Measurements from ENCODE around the gene IGSF5.

Gene IGSF5

DNA sequence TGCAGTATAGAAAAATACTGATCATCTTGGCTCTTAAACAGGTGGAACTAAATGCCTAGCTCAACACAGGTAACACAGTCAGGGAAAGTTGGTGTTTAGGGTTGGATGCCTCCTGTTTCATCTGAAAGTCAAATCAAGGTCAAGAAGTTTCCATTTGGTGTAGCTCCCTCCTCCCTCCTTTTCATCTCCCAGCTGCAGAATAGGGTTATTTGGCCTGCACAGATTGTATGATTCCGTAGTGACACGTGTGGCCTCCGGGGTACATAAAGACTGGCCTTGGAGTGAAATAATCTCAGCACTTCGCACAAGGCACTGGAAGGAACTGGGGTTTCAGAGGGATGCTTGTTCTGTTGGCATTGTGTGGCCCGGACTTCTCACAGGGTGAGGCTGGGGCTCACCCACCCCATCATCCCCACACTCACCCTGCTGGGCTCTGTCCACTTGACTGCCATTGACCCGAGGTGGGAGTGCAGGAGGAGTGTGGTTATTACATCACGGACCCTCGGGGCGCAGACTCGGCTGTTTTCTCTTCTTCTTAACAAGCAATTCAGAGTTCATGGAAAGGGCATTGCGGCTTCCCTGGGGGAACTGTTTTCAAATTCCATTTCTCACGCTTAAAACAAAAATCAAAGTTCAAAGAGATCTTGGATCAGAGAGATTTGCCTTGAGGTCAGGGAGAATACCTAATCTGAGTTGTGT is 18.4 kb downstream of the IGSF5 start:
- no peaks in the 10 kb centered on the region for H3K9me3 Mint-ChIP-seq
- H3K27ac Mint-ChIP-seq: no peak overlapping the region
- no peak overlapping the region for H3K4me3 Mint-ChIP-seq
- no peaks in the 10 kb centered on the region for H3K36me3 Mint-ChIP-seq (ENCODE audit: low read depth)
- H3K27me3 Mint-ChIP-seq: peaks cover 3% of the 10 kb centered on the region
- no peaks in the 10 kb centered on the region for H3K4me1 Mint-ChIP-seq (ENCODE audit: low read depth)
- no peak for DNase-seq

DNA sequence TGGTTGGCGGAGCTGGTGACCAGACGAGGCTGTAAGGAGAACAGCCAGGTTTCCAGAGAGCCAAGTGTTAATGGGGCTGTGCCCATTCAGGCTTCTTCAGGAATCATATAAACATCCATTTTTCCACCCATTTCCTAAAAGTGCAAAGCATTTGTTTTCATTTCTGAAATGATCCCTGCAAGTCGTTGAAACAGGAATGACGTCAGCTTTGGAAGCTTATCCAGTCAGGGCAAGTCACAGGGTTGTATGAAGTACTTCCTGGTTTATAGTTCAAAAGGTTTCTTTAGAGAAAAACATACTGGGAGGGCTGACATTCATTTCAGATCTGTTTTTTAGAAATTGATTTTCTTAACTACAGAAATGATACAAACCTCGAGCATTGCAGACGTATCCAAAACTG is 29.2 kb downstream of the IGSF5 start:
- H3K4me1 Mint-ChIP-seq (ENCODE audit: low read depth): no peaks in the 10 kb centered on the region
- no peak for DNase-seq
- H3K9me3 Mint-ChIP-seq: no peaks in the 10 kb centered on the region
- no peak overlapping the region for H3K27ac Mint-ChIP-seq
- no peaks in the 10 kb centered on the region for H3K36me3 Mint-ChIP-seq (ENCODE audit: low read depth)
- H3K4me3 Mint-ChIP-seq: no peak overlapping the region
- H3K27me3 Mint-ChIP-seq: no peaks in the 10 kb centered on the region

DNA sequence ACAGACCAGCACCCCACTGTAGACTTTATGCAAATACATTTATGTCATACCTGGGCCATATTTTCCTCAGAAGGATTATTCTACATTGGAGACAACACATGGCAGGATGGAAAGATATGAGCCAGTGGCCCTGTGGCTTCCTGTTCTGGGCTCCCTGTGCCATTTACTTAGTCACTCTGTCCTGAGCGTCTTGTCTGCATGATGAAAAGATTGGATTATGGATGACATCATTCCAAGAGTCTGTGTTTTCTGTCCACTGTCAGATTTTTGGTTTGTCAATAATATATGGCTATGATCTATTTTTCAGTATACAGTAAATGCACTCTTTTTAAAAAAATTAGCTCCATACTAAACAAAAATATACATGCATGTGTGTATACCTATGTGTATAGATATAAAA is 30.8 kb downstream of the IGSF5 start:
- H3K9me3 Mint-ChIP-seq: no peaks in the 10 kb centered on the region
- no peaks in the 10 kb centered on the region for H3K36me3 Mint-ChIP-seq (ENCODE audit: low read depth)
- H3K4me1 Mint-ChIP-seq (ENCODE audit: low read depth): no peaks in the 10 kb centered on the region
- DNase-seq: no peak
- H3K27ac Mint-ChIP-seq: no peak overlapping the region
- no peak overlapping the region for H3K4me3 Mint-ChIP-seq
- H3K27me3 Mint-ChIP-seq: no peaks in the 10 kb centered on the region

GRCh38 chr21:39776589-39776988 is 31.6 kb downstream of the IGSF5 start:
- Mint-ChIP-seq H3K27ac (no peak overlapping the region), H3K4me1 (ENCODE audit: low read depth) (no peaks in the 10 kb centered on the region), H3K36me3 (ENCODE audit: low read depth) (no peaks in the 10 kb centered on the region), H3K9me3 (no peaks in the 10 kb centered on the region), H3K4me3 (no peak overlapping the region), H3K27me3 (no peaks in the 10 kb centered on the region)
- no peak for DNase-seq

GRCh38 chr21:39781331-39781730 is 36.3 kb downstream of the IGSF5 start:
- H3K4me1 Mint-ChIP-seq (ENCODE audit: low read depth): no peaks in the 10 kb centered on the region
- no peaks in the 10 kb centered on the region for H3K27me3 Mint-ChIP-seq
- H3K4me3 Mint-ChIP-seq: no peak overlapping the region
- H3K36me3 Mint-ChIP-seq (ENCODE audit: low read depth): no peaks in the 10 kb centered on the region
- no peak overlapping the region for H3K27ac Mint-ChIP-seq
- H3K9me3 Mint-ChIP-seq: no peaks in the 10 kb centered on the region
- DNase-seq: no peak

- H3K9me3 Mint-ChIP-seq: no peaks in the 10 kb centered on the region
- H3K27ac Mint-ChIP-seq: no peak overlapping the region
- no peak overlapping the region for H3K4me3 Mint-ChIP-seq
- H3K36me3 Mint-ChIP-seq (ENCODE audit: low read depth): no peaks in the 10 kb centered on the region
- no peaks in the 10 kb centered on the region for H3K27me3 Mint-ChIP-seq
- DNase-seq: no peak
- H3K4me1 Mint-ChIP-seq (ENCODE audit: low read depth): no peaks in the 10 kb centered on the region
Measured at GRCh38 chr21:39788383-39788782, 43.4 kb downstream of the IGSF5 start.

- Mint-ChIP-seq H3K27me3 (no peaks in the 10 kb centered on the region), H3K4me1 (ENCODE audit: low read depth) (no peaks in the 10 kb centered on the region), H3K4me3 (no peak overlapping the region), H3K36me3 (ENCODE audit: low read depth) (no peaks in the 10 kb centered on the region), H3K27ac (no peak overlapping the region), H3K9me3 (no peaks in the 10 kb centered on the region)
- no peak for DNase-seq
Measured at GRCh38 chr21:39796466-39796865, 51.5 kb downstream of the IGSF5 start.

DNA sequence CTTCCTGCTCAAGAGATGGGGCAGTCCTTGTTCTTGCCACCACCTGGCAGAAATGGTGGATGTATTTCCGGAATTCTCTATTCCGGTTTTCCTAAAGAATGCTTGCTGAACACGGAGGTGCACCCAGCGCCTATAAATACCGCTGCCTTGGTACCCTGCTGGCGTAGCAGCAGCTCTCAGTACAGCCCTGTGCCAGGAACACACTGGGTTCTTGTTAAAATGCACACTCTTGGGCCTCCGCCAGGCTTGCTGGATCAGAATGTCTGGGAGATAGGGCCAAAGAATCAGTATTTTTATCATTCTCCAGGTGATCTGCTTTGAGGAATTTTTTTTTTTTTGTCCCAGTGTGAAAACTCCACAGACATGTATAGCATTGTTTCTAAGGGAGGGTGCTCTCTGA is 54.2 kb downstream of the IGSF5 start:
- Mint-ChIP-seq H3K4me1 (ENCODE audit: low read depth) (no peaks in the 10 kb centered on the region), H3K4me3 (no peak overlapping the region), H3K27me3 (no peaks in the 10 kb centered on the region), H3K36me3 (ENCODE audit: low read depth) (no peaks in the 10 kb centered on the region), H3K27ac (no peak overlapping the region), H3K9me3 (no peaks in the 10 kb centered on the region)
- DNase-seq: no peak

- Mint-ChIP-seq H3K27ac (no peak overlapping the region), H3K27me3 (no peaks in the 10 kb centered on the region), H3K9me3 (no peaks in the 10 kb centered on the region), H3K4me3 (no peak overlapping the region), H3K4me1 (ENCODE audit: low read depth) (no peaks in the 10 kb centered on the region), H3K36me3 (ENCODE audit: low read depth) (no peaks in the 10 kb centered on the region)
- no peak for DNase-seq
Measured at GRCh38 chr21:39800311-39800710, 55.3 kb downstream of the IGSF5 start.

DNA sequence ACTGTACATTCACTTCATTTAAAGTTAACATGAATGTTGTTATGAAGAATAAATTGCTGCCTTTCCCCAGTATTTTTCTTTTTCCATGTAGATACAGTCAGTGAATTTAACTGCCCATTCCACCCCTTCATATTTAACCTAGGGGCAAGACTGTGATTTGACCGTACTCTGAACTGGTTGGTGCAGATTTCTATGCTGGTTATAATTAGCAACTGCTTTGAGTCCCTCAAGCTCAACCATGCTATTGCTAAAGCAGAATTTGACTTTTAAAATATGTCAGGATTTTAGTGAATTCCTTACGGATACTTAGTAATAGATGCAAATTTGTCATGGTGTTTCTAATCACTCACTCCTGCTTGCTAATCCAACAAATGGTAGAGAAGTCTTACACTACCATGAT is 57.2 kb downstream of the IGSF5 start:
- Mint-ChIP-seq H3K9me3 (no peaks in the 10 kb centered on the region), H3K27ac (no peak overlapping the region), H3K4me3 (no peak overlapping the region), H3K4me1 (ENCODE audit: low read depth) (no peaks in the 10 kb centered on the region), H3K36me3 (ENCODE audit: low read depth) (no peaks in the 10 kb centered on the region), H3K27me3 (no peaks in the 10 kb centered on the region)
- DNase-seq: no peak

GRCh38 chr21:39803393-39803792 is 58.4 kb downstream of the IGSF5 start:
- H3K36me3 Mint-ChIP-seq (ENCODE audit: low read depth): no peaks in the 10 kb centered on the region
- no peak overlapping the region for H3K27ac Mint-ChIP-seq
- H3K4me3 Mint-ChIP-seq: no peak overlapping the region
- no peaks in the 10 kb centered on the region for H3K9me3 Mint-ChIP-seq
- no peaks in the 10 kb centered on the region for H3K27me3 Mint-ChIP-seq
- DNase-seq: no peak
- no peaks in the 10 kb centered on the region for H3K4me1 Mint-ChIP-seq (ENCODE audit: low read depth)

DNA sequence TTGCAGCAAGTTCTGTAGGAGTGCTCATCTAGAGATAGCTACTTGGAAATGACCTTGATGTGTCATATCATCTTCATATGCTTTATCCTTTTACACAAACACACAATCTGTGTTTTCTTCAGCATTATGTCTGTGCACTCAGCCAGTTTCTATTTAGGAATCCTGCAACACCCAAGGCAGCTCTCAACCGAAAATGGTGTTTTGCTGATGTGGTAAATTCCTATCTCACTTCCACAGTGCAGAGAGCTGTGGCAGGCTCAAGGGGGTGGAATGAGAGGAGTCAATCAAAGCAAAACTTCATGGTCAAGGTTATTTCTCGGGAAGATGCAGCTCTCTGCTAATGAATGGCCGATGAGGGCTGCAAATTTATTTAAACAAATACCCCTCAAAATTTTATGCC is 59.3 kb downstream of the IGSF5 start:
- Mint-ChIP-seq H3K27ac (no peak overlapping the region), H3K4me1 (ENCODE audit: low read depth) (no peaks in the 10 kb centered on the region), H3K36me3 (ENCODE audit: low read depth) (no peaks in the 10 kb centered on the region), H3K9me3 (no peaks in the 10 kb centered on the region), H3K27me3 (no peaks in the 10 kb centered on the region), H3K4me3 (no peak overlapping the region)
- DNase-seq: no peak

DNA sequence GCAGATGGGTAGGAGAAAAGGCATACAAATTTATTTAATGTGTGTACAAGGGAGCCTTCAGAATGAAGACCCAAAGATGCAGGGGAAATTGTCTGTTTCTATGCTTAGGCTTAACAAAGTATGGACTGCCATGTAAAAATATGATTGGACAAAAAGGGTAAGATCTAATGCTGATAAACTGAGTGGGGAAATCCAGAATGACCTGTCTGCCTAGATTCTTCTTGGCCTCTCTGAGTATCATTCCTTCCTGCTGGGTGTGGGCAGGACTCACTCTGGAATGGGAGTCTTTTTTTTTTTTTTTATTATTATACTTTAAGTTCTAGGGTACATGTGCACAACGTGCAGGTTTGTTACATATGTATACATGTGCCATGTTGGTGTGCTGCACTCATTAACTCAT is 61.0 kb downstream of the IGSF5 start:
- Mint-ChIP-seq H3K27ac (no peak overlapping the region), H3K36me3 (ENCODE audit: low read depth) (no peaks in the 10 kb centered on the region), H3K4me3 (no peak overlapping the region), H3K4me1 (ENCODE audit: low read depth) (no peaks in the 10 kb centered on the region), H3K9me3 (no peaks in the 10 kb centered on the region), H3K27me3 (no peaks in the 10 kb centered on the region)
- DNase-seq: no peak

- Mint-ChIP-seq H3K4me1 (ENCODE audit: low read depth) (no peaks in the 10 kb centered on the region), H3K27me3 (no peaks in the 10 kb centered on the region), H3K27ac (no peak overlapping the region), H3K9me3 (no peaks in the 10 kb centered on the region), H3K4me3 (no peak overlapping the region), H3K36me3 (ENCODE audit: low read depth) (no peaks in the 10 kb centered on the region)
- no peak for DNase-seq
Measured at GRCh38 chr21:39807738-39808137, 62.8 kb downstream of the IGSF5 start.

DNA sequence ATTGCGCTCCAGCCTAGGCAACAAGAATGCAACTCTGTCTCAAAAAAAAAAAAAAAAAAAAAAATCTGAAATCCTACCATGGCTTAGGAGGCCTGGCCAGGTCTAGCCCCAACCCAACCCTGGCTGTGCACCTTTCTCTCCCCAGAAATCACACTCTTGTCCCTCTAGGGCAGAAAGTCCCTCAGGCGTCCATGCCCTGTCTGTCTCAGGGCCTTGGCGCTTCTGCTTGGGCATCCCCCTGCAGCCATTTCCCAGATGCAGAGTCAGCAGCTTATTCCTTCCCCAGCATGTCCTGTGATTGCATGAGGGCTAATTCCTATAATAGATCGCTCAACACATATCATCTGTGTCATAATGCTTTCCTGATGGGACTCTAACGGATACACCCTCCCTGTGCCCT is 65.0 kb downstream of the IGSF5 start:
- no peaks in the 10 kb centered on the region for H3K9me3 Mint-ChIP-seq

GRCh38 chr21:39812983-39813382 is 68.0 kb downstream of the IGSF5 start:
- Mint-ChIP-seq H3K4me3 (no peak overlapping the region), H3K4me1 (ENCODE audit: low read depth) (no peaks in the 10 kb centered on the region), H3K9me3 (no peaks in the 10 kb centered on the region), H3K27ac (no peak overlapping the region), H3K36me3 (ENCODE audit: low read depth) (no peaks in the 10 kb centered on the region), H3K27me3 (no peaks in the 10 kb centered on the region)
- DNase-seq: no peak

More for the DNA sequence above, 65.0 kb downstream of the IGSF5 start:
- no peaks in the 10 kb centered on the region for H3K4me1 Mint-ChIP-seq (ENCODE audit: low read depth)
- no peak for DNase-seq
- H3K27ac Mint-ChIP-seq: no peak overlapping the region
- H3K27me3 Mint-ChIP-seq: no peaks in the 10 kb centered on the region
- no peak overlapping the region for H3K4me3 Mint-ChIP-seq
- H3K36me3 Mint-ChIP-seq (ENCODE audit: low read depth): no peaks in the 10 kb centered on the region

All from activated T-cell treated with anti-CD3 and anti-CD28 coated beads, Interleukin-2, amount 50 U/mL, for 24 hours (primary cell).